ENCODE measurements around the gene SETDB1. TPM values are rescaled to one million over a fixed set of nuclear protein-coding genes. Genes with fewer than 3 reads are reported as not detected.
A peak's percentile ranks its signal among the peaks of the same experiment; 100 is the strongest.

Gene SETDB1
- total RNA-seq, 1 donor from 2014 or later: 79.5 TPM

DNA sequence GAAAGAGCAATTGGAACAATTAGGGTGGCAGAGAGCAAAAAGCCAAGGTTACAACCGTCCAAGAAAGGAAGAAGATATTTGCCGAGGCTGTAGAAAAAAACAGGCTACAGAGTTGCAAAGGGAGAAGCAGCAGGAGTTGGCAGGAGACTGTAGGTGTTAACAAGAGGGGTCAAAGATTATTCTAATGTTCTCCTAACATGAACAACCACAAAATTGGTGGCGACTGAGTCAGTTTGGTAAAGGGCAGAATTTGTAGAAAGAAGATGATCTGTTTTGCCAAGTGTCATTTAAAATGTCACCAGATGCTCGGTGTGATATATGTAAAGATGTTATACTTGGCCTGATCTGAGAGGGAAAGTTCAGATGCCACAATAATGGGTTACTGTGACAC lies 81.7 kb downstream of the SETDB1 start:
- Histone ChIP-seq H4K20me1 (ENCODE audit: low read depth) (no peaks in the 10 kb centered on the region), H3K9ac (no peak overlapping the region), H3K27ac (no peak overlapping the region), H3K4me1 (peaks cover 21% of the 10 kb centered on the region), H3K4me3 (peak overlapping the region; percentile 76), H3K4me2 (peak overlapping the region; percentile 64), H2AFZ (replicated peaks) (peak overlapping the region; percentile 93), H3K27me3 (no peaks in the 10 kb centered on the region), H3K36me3 (no peaks in the 10 kb centered on the region), H3K9me3 (ENCODE audit: low read depth) (no peaks in the 10 kb centered on the region), H3K79me2 (ENCODE audit: low read depth) (peaks cover 11% of the 10 kb centered on the region), H3F3A (ENCODE audit: low read depth) (peaks cover 25% of the 10 kb centered on the region)
- no peak for DNase-seq (ENCODE audit: low spot score)
- Mint-ChIP-seq H3K36me3 (peaks cover 3% of the 10 kb centered on the region), H3K27ac (peak overlapping the region; percentile 100), H3K4me3 (peak overlapping the region; percentile 97), H3K4me1 (peaks cover 49% of the 10 kb centered on the region), H3K27me3 (ENCODE audit: insufficient read depth, low read depth) (peaks cover 3% of the 10 kb centered on the region), H3K9me3 (no peaks in the 10 kb centered on the region)
- TF ChIP-seq EZH2phosphoT487 (IDR thresholded peaks at IDR 0.05): no peak
- TF ChIP-seq EZH2 (IDR thresholded peaks at IDR 0.05): no peak

- Histone ChIP-seq H3K9ac (peak within 1 kb of the TSS; percentile 38), H3K9me3 (ENCODE audit: low read depth) (no peaks in the 10 kb centered on the region), H3K4me2 (peak within 1 kb of the TSS; percentile 82), H4K20me1 (ENCODE audit: low read depth) (no peaks in the 10 kb centered on the region), H3K27ac (no peak within 1 kb of the TSS), H3K79me2 (ENCODE audit: low read depth) (peaks cover 11% of the 10 kb centered on the region), H3K36me3 (no peaks in the 10 kb centered on the region), H2AFZ (replicated peaks) (peak within 1 kb of the TSS; percentile 97), H3K4me1 (peaks cover 21% of the 10 kb centered on the region), H3F3A (ENCODE audit: low read depth) (peaks cover 25% of the 10 kb centered on the region), H3K4me3 (peak within 1 kb of the TSS; percentile 76), H3K27me3 (no peaks in the 10 kb centered on the region)
- Mint-ChIP-seq H3K36me3 (peaks cover 3% of the 10 kb centered on the region), H3K4me1 (peaks cover 49% of the 10 kb centered on the region), H3K27ac (peak within 1 kb of the TSS; percentile 100), H3K9me3 (no peaks in the 10 kb centered on the region), H3K4me3 (peak within 1 kb of the TSS; percentile 97), H3K27me3 (ENCODE audit: insufficient read depth, low read depth) (peaks cover 3% of the 10 kb centered on the region)
- peak; percentile 98 for DNase-seq (ENCODE audit: low spot score)
- TF ChIP-seq EZH2phosphoT487 (IDR thresholded peaks at IDR 0.05) (no peak), EZH2 (IDR thresholded peaks at IDR 0.05) (no peak)
- TF ChIP-seq, protein P1, sequence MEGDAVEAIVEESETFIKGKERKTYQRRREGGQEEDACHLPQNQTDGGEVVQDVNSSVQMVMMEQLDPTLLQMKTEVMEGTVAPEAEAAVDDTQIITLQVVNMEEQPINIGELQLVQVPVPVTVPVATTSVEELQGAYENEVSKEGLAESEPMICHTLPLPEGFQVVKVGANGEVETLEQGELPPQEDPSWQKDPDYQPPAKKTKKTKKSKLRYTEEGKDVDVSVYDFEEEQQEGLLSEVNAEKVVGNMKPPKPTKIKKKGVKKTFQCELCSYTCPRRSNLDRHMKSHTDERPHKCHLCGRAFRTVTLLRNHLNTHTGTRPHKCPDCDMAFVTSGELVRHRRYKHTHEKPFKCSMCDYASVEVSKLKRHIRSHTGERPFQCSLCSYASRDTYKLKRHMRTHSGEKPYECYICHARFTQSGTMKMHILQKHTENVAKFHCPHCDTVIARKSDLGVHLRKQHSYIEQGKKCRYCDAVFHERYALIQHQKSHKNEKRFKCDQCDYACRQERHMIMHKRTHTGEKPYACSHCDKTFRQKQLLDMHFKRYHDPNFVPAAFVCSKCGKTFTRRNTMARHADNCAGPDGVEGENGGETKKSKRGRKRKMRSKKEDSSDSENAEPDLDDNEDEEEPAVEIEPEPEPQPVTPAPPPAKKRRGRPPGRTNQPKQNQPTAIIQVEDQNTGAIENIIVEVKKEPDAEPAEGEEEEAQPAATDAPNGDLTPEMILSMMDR (IDR thresholded peaks at IDR 0.05): no peak
Observed at GRCh38 chr1:151008244-151009205, 82.4 kb downstream of the SETDB1 start, which contains the start of gene PRUNE1. Gene PRUNE1, plus strand, starts transcription at chr1:151008449. Its CDS starts 184 bp downstream, at chr1:151008633.

DNA sequence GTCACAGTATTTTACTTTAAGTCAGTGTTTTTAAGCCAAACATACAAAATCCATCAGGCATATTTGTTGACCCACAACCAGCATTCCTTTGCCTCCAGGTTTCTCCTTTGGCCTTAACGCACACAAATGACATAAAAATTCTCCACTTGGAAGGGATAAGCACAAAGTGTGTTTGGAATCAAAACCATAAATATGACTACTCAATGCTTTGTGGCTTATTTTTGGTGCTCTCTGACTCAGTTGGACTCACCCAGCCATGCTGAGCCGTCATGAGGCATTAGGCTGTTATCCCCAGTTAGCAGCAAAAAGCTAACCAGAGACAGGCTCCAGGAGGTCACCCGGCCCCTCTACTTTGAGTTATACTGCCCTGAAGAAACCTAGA lies 83.0 kb downstream of the SETDB1 start:
- peaks cover 25% of the 10 kb centered on the region for H3F3A ChIP-seq (ENCODE audit: low read depth)
- H3K4me3 ChIP-seq: peak overlapping the region; percentile 76
- H3K4me1 Mint-ChIP-seq: peaks cover 46% of the 10 kb centered on the region
- peaks cover 21% of the 10 kb centered on the region for H3K4me1 ChIP-seq
- peak overlapping the region; percentile 92 for H3K27ac Mint-ChIP-seq
- H3K9ac ChIP-seq: no peak overlapping the region
- H3K27me3 Mint-ChIP-seq (ENCODE audit: insufficient read depth, low read depth): peaks cover 4% of the 10 kb centered on the region
- peak overlapping the region; percentile 82 for H3K4me2 ChIP-seq
- no peak for DNase-seq (ENCODE audit: low spot score)
- H3K79me2 ChIP-seq (ENCODE audit: low read depth): peaks cover 11% of the 10 kb centered on the region
- H3K36me3 Mint-ChIP-seq: peaks cover 3% of the 10 kb centered on the region
- H3K36me3 ChIP-seq: no peaks in the 10 kb centered on the region
- H3K4me3 Mint-ChIP-seq: peak overlapping the region; percentile 97
- no peaks in the 10 kb centered on the region for H3K27me3 ChIP-seq
- H3K9me3 ChIP-seq (ENCODE audit: low read depth): no peaks in the 10 kb centered on the region
- H3K9me3 Mint-ChIP-seq: no peaks in the 10 kb centered on the region
- TF ChIP-seq EZH2 (IDR thresholded peaks at IDR 0.05) (no peak), EZH2phosphoT487 (IDR thresholded peaks at IDR 0.05) (no peak)
- TF ChIP-seq, protein P1 (IDR thresholded peaks at IDR 0.05): no peak
- no peak overlapping the region for H3K27ac ChIP-seq
- no peak overlapping the region for H2AFZ ChIP-seq (replicated peaks)
- H4K20me1 ChIP-seq (ENCODE audit: low read depth): no peaks in the 10 kb centered on the region

Measured in neural progenitor cell (in vitro differentiated cells).